ENCODE data around the gene PRRT3. TPM values are rescaled to one million over a fixed set of nuclear protein-coding genes. Genes with fewer than 3 reads are reported as not detected.

PRRT3 gene
- total and polyA plus RNA-seq, 2 experiments from 2014 or later = 11.0 to 13.6 TPM

DNA sequence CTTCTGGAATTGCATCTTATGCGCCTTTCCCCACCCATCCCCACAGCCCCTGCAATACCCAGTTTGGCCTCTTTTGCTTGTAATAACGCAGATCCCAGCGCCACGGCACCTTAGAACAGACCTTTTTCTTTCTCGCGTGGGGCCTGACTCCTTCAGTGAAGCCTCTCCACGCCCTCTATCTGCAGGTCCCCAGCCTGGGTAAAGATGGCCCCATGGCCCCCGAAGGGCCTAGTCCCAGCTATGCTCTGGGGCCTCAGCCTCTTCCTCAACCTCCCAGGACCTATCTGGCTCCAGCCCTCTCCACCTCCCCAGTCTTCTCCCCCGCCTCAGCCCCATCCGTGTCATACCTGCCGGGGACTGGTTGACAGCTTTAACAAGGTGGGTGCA, 18.0 kb downstream of the PRRT3 start:
- Histone ChIP-seq H3K27me3 (no peaks in the 10 kb centered on the region), H3K27ac (peak overlapping the region; percentile 95), H3K4me1 (ENCODE audit: low read depth) (no peaks in the 10 kb centered on the region), H3K9me3 (ENCODE audit: low read depth) (no peaks in the 10 kb centered on the region), H3K4me3 (peak overlapping the region; percentile 47), H3K36me3 (peaks cover 6% of the 10 kb centered on the region)
- TF ChIP-seq, protein P1, sequence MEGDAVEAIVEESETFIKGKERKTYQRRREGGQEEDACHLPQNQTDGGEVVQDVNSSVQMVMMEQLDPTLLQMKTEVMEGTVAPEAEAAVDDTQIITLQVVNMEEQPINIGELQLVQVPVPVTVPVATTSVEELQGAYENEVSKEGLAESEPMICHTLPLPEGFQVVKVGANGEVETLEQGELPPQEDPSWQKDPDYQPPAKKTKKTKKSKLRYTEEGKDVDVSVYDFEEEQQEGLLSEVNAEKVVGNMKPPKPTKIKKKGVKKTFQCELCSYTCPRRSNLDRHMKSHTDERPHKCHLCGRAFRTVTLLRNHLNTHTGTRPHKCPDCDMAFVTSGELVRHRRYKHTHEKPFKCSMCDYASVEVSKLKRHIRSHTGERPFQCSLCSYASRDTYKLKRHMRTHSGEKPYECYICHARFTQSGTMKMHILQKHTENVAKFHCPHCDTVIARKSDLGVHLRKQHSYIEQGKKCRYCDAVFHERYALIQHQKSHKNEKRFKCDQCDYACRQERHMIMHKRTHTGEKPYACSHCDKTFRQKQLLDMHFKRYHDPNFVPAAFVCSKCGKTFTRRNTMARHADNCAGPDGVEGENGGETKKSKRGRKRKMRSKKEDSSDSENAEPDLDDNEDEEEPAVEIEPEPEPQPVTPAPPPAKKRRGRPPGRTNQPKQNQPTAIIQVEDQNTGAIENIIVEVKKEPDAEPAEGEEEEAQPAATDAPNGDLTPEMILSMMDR (IDR thresholded peaks at IDR 0.05; ENCODE audit: low read depth, low read length) = peak; percentile 12
- no peak for DNase-seq (ENCODE audit: low read depth in 1 of 2, low spot score in 1 of 2)

- H3K4me3 ChIP-seq = peak within 1 kb of the TSS; percentile 47
- H3K36me3 ChIP-seq = peaks cover 6% of the 10 kb centered on the region
- no peaks in the 10 kb centered on the region for H3K9me3 ChIP-seq (ENCODE audit: low read depth)
- peak; percentile 96 to 97 for DNase-seq (ENCODE audit: low read depth in 1 of 2, low spot score in 1 of 2)
- H3K27me3 ChIP-seq = no peaks in the 10 kb centered on the region
- H3K27ac ChIP-seq = peak within 1 kb of the TSS; percentile 95
- H3K4me1 ChIP-seq (ENCODE audit: low read depth) = no peaks in the 10 kb centered on the region
- TF ChIP-seq, protein P1 (IDR thresholded peaks at IDR 0.05; ENCODE audit: low read depth, low read length) = no peak
These were observed 18.5 kb downstream of the PRRT3 start, which contains the start of gene CRELD1 for GRCh38 chr3:9933561-9934234. Gene CRELD1, plus strand, starts transcription at chr3:9933834. Its CDS starts 605 bp downstream, at chr3:9934439.

DNA sequence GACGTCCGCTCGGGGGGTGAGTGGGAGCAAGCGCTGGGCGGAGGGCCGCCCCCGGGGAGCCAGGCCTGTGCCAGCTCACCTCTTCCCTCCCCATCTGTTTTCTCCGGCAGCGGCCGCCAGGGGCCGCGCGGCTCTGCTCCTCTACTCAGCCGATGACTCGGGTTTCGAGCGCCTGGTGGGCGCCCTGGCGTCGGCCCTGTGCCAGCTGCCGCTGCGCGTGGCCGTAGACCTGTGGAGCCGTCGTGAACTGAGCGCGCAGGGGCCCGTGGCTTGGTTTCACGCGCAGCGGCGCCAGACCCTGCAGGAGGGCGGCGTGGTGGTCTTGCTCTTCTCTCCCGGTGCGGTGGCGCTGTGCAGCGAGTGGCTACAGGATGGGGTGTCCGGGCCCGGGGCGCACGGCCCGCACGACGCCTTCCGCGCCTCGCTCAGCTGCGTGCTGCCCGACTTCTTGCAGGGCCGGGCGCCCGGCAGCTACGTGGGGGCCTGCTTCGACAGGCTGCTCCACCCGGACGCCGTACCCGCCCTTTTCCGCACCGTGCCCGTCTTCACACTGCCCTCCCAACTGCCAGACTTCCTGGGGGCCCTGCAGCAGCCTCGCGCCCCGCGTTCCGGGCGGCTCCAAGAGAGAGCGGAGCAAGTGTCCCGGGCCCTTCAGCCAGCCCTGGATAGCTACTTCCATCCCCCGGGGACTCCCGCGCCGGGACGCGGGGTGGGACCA, 19.2 kb downstream of the PRRT3 start:
- H3K9me3 ChIP-seq (ENCODE audit: low read depth) = no peaks in the 10 kb centered on the region
- TF ChIP-seq, protein P1 (IDR thresholded peaks at IDR 0.05; ENCODE audit: low read depth, low read length) = peak; percentile 76
- DNase-seq (ENCODE audit: low read depth in 1 of 2, low spot score in 1 of 2) = peak; percentile 86 to 87
- H3K4me1 ChIP-seq (ENCODE audit: low read depth) = no peaks in the 10 kb centered on the region
- peaks cover 6% of the 10 kb centered on the region for H3K36me3 ChIP-seq
- H3K27me3 ChIP-seq = no peaks in the 10 kb centered on the region
- peak overlapping the region; percentile 95 for H3K27ac ChIP-seq
- peak overlapping the region; percentile 47 for H3K4me3 ChIP-seq

GRCh38 chr3:9932535-9932842, 19.7 kb downstream of the PRRT3 start:
- Histone ChIP-seq H3K4me3 (peak overlapping the region; percentile 47), H3K9me3 (ENCODE audit: low read depth) (no peaks in the 10 kb centered on the region), H3K36me3 (peaks cover 1% of the 10 kb centered on the region), H3K27me3 (no peaks in the 10 kb centered on the region), H3K4me1 (ENCODE audit: low read depth) (no peaks in the 10 kb centered on the region), H3K27ac (peak overlapping the region; percentile 95)
- TF ChIP-seq, protein P1 (IDR thresholded peaks at IDR 0.05; ENCODE audit: low read depth, low read length) = no peak
- DNase-seq (ENCODE audit: low read depth in 1 of 2, low spot score in 1 of 2) = no peak

GRCh38 chr3:9930804-9931418, 21.3 kb downstream of the PRRT3 start:
- DNase-seq (ENCODE audit: low read depth in 1 of 2, low spot score in 1 of 2) = no peak

More at GRCh38 chr3:9930804-9931418, 21.3 kb downstream of the PRRT3 start:
- Histone ChIP-seq H3K27ac (no peak overlapping the region), H3K36me3 (no peaks in the 10 kb centered on the region), H3K4me3 (no peak overlapping the region), H3K4me1 (ENCODE audit: low read depth) (no peaks in the 10 kb centered on the region), H3K9me3 (ENCODE audit: low read depth) (no peaks in the 10 kb centered on the region), H3K27me3 (no peaks in the 10 kb centered on the region)
- TF ChIP-seq, protein P1 (IDR thresholded peaks at IDR 0.05; ENCODE audit: low read depth, low read length) = no peak
